B cell (primary cell): ENCODE measurements around the gene ACTR6. TPM values are rescaled to one million over a fixed set of nuclear protein-coding genes. Genes with fewer than 3 reads are reported as not detected.

Experiments
- ATAC-seq: fragments of 200-7000 bp; cut with Tn5 transposase; one replicate; pipeline ENCODE4 v1.10.0; 2021; ENCODE audit warnings: low read depth, mild to moderate bottlenecking, moderate number of reproducible peaks, moderate library complexity
- CTCF ChIA-PET: fragments of 350-600 bp; sonication (Branson Sonifier 250); formaldehyde crosslinking; loops from one replicate; lab custom pipeline; 2021; ENCODE audit warnings: antibody characterized with exemption, inconsistent platforms; lab: Charles Lee
- POLR2A ChIA-PET: fragments of 350-600 bp; sonication (Branson Sonifier 250); formaldehyde crosslinking; loops from one replicate; lab custom pipeline; 2021; ENCODE audit warnings: antibody characterized with exemption; lab: Charles Lee
- DNase-seq: peaks from one replicate; pipeline ENCODE4 v3.0.0; 2013
- H2AFZ ChIP-seq: 2 replicates; pipeline ENCODE4 v1.6.1; 2012; ENCODE audit warnings: mild to moderate bottlenecking, low read depth, low read length; ENCODE audit not compliant: insufficient read depth, poor library complexity, severe bottlenecking
- H3K27ac ChIP-seq, 2 donors: 1 replicate in 1 of 2; 2 replicates in 1 of 2; pipeline ENCODE4 v1.5.1; 2012 to 2013; ENCODE audit warnings: low read length in 2 of 2, mild to moderate bottlenecking in 2 of 2, moderate library complexity in 1 of 2
- H3K27me3 ChIP-seq, 4 experiments: fragments of 200-600 bp in 1 of 4; sonication (generic) in 1 of 4; replicated peaks in 1 of 4; 1 replicate in 2 of 4; 2 replicates in 2 of 4; pipeline versions ENCODE4 v1.6.1 to v1.7.0; 2013 to 2016; ENCODE audit warnings: low read length in 3 of 4, mild to moderate bottlenecking in 2 of 4, mixed read lengths in 1 of 4, moderate library complexity in 1 of 4; ENCODE audit not compliant: insufficient read depth in 4 of 4, control insufficient read depth in 3 of 4; ENCODE audit errors: control extremely low read depth in 1 of 4
- H3K36me3 ChIP-seq, 2 experiments: replicated peaks in 1 of 2; 1 replicate in 1 of 2; 2 replicates in 1 of 2; pipeline versions ENCODE4 v1.6.1 to v1.7.1; 2013; ENCODE audit warnings: low read length in 1 of 2; ENCODE audit not compliant: insufficient read depth in 2 of 2, control insufficient read depth in 1 of 2; ENCODE audit errors: control extremely low read depth in 1 of 2, extremely low read depth in 1 of 2
- H3K4me1 ChIP-seq, 2 donors: fragments of 200-600 bp in 1 of 2; sonication (generic) in 1 of 2; 1 replicate in 1 of 2; 2 replicates in 1 of 2; pipeline versions ENCODE4 v1.5.1 to v1.6.1; 2013 to 2017; ENCODE audit warnings: low read length in 2 of 2; ENCODE audit not compliant: control insufficient read depth in 2 of 2, insufficient read depth in 2 of 2
- H3K4me2 ChIP-seq: replicated peaks from 2 replicates; pipeline ENCODE3; 2012; ENCODE audit warnings: mild to moderate bottlenecking, low read depth, low read length; ENCODE audit not compliant: poor library complexity, severe bottlenecking
- H3K4me3 ChIP-seq, 5 experiments: fragments of 200-600 bp in 1 of 5; sonication (generic) in 1 of 5; 1 replicate in 3 of 5; 2 replicates in 2 of 5; pipeline versions ENCODE4 v1.5.1 to v1.7.0; 2011 to 2016; ENCODE audit warnings: low read length in 4 of 5, mild to moderate bottlenecking in 4 of 5, low read depth in 2 of 5, control low read depth in 1 of 5, moderate library complexity in 1 of 5; ENCODE audit not compliant: insufficient read depth in 1 of 5; ENCODE audit errors: control extremely low read depth in 1 of 5, extremely low read depth in 1 of 5
- H3K79me2 ChIP-seq: fragments of 200-600 bp; sonication (generic); one replicate; pipeline ENCODE4 v1.6.0; 2016; ENCODE audit warnings: low read length; ENCODE audit not compliant: control insufficient read depth, insufficient read depth
- H3K9ac ChIP-seq: fragments of 200-600 bp; sonication (generic); 2 replicates; pipeline ENCODE4 v1.6.1; 2017; ENCODE audit warnings: mild to moderate bottlenecking, low read length, moderate library complexity
- H3K9me3 ChIP-seq, 3 donors: one replicate each; pipeline versions ENCODE4 v1.6.1 to v1.7.1; 2013; ENCODE audit warnings: low read length in 2 of 3; ENCODE audit not compliant: control insufficient read depth in 2 of 3, insufficient read depth in 1 of 3; ENCODE audit errors: control extremely low read depth in 1 of 3
- H4K20me1 ChIP-seq: 2 replicates; pipeline ENCODE4 v1.6.0; 2012; ENCODE audit warnings: mild to moderate bottlenecking, low read length; ENCODE audit not compliant: insufficient read depth, control insufficient read depth, poor library complexity, severe bottlenecking
- H3K27ac Mint-ChIP-seq: one replicate; pipeline ENCODE4 v1.8.0; 2021; ENCODE audit warnings: mixed read lengths
- H3K27me3 Mint-ChIP-seq: one replicate; pipeline ENCODE4 v1.8.0; 2021; ENCODE audit warnings: mixed read lengths
- H3K4me1 Mint-ChIP-seq: one replicate; pipeline ENCODE4 v1.8.0; 2021; ENCODE audit warnings: mixed read lengths
- H3K4me3 Mint-ChIP-seq: one replicate; pipeline ENCODE4 v1.8.0; 2021; ENCODE audit warnings: mixed read lengths
- H3K9me3 Mint-ChIP-seq: one replicate; pipeline ENCODE4 v1.8.0; 2022; ENCODE audit warnings: mixed read lengths; ENCODE audit not compliant: insufficient read depth
- CTCF ChIP-seq: fragments of 200-600 bp; IDR thresholded peaks from one replicate; pipeline ENCODE4 v1.8.0; 2022; ENCODE audit warnings: antibody characterized with exemption, mild to moderate bottlenecking
- EZH2 ChIP-seq: IDR thresholded peaks from 2 replicates; pipeline ENCODE4 v1.6.1; 2012; ENCODE audit warnings: borderline replicate concordance, low read depth, mild to moderate bottlenecking, moderate library complexity, low read length; ENCODE audit not compliant: insufficient read depth, poor library complexity, severe bottlenecking
- WGBS: methylation state at CpG from one replicate; pipeline ENCODE4 v1.1.5; 2013; ENCODE audit warnings: missing lambda C conversion rate; ENCODE audit not compliant: insufficient coverage; 5-methylcytosine and 5-hydroxymethylcytosine counted together
- intact Hi-C: fragments of 100-400 bp; cut with micrococcal nuclease; formaldehyde crosslinking; loops from one replicate; pipeline ENCODE4 v1.10.0; 2022
- polyA plus RNA-seq: library from polyadenylated mRNA; depleted of rRNA; stranded (reverse); fragments of >200 nt; gene quantifications from 2 replicates; pipeline ENCODE4 v1.2.3, GENCODE V29; 2012
- total RNA-seq, 2 donors: library from RNA; stranded (reverse); fragments of 120-200 nt in 1 of 2; gene quantifications; 1 replicate in 1 of 2; 2 replicates in 1 of 2; pipeline versions ENCODE4 v1.2.3 to v1.2.4, GENCODE V29; 2013 to 2022

The ACTR6 gene
- total and polyA plus RNA-seq, 2 donors (not counting 1 experiment from before 2014, with no cell fraction given) = 10.1 to 30.8 TPM

GRCh38 chr12:100158535-100158934 is 42.1 kb upstream of the ACTR6 start:
- ChIA-PET POLR2A (no interaction called here), CTCF (interaction anchor here (1.8 kb wide), 1 partner anchor 15 kb away, joined by 4 read pairs; no protein-coding TSS in a partner anchor)
- no peak for TF ChIP-seq EZH2
- no peak for TF ChIP-seq CTCF

DNA sequence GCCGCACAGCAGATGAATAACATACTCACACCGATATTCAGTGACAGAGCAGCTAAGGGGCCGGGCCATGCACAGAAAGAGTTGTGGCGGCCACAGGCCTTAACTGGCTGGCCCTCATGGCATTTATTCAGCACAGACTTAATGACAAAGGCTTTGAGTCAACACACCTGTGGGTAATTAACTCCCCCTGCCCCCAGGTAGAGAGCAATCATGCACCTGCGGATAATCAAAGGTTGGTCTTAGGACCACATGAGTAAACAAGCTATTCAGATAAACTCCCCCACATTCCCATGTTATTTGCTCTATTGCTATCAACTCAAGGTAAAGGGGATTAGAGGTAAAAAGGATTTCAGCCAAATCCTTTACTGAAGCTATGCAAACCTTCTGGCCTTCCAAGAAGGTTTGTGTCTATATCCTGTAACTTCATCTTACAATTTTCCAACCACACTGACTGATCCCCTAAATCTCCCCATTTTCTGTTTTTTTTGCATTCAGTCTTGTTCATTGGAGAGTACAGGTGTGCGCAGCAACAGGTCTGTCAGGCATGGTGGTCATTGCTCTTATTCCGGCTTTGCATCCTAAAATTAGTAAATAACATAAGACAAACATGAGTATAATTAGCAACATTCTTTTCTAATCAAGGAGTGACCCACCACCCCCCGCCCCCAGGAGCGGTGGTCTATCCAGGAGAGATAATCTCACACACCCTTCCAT is 41.1 kb upstream of the ACTR6 start:
- Histone ChIP-seq H4K20me1 (no peaks in the 10 kb centered on the region), H3K36me3 (no peaks in the 10 kb centered on the region), H3K9me3 (no peaks in the 10 kb centered on the region), H3K79me2 (no peaks in the 10 kb centered on the region), H3K4me3 (no peak overlapping the region), H3K27ac (no peak overlapping the region), H3K4me2 (no peak overlapping the region), H3K27me3 (no peaks in the 10 kb centered on the region), H2AFZ (no peak overlapping the region), H3K4me1 (peaks cover 8 to 14% of the 10 kb centered on the region in 2 donors), H3K9ac (no peak overlapping the region)
- ChIA-PET POLR2A (no interaction called here), CTCF (interaction anchor here (1.8 kb wide), 1 partner anchor 16 kb away, joined by 4 read pairs; no protein-coding TSS in a partner anchor)
- no peak for TF ChIP-seq CTCF
- TF ChIP-seq EZH2 = no peak
- no peaks in the 10 kb centered on the region for H3K27me3 Mint-ChIP-seq
- peaks cover 13% of the 10 kb centered on the region for H3K4me1 Mint-ChIP-seq
- no peak overlapping the region for H3K4me3 Mint-ChIP-seq
- H3K9me3 Mint-ChIP-seq = no peaks in the 10 kb centered on the region
- DNase-seq (no peak), ATAC-seq (no peak)
- no peak overlapping the region for H3K27ac Mint-ChIP-seq
- intact Hi-C loops = loop anchor here (5.0 to 10.0 kb wide), 2 partner anchors 38 to 395 kb away; no protein-coding TSS in a partner anchor
- WGBS = 95% methylated on average over 4 of the region's 9 CpGs

More at GRCh38 chr12:100158535-100158934, 42.1 kb upstream of the ACTR6 start:
- Histone ChIP-seq H3K4me3 (no peak overlapping the region), H4K20me1 (no peaks in the 10 kb centered on the region), H3K9ac (no peak overlapping the region), H3K79me2 (no peaks in the 10 kb centered on the region), H3K4me1 (peaks cover 2 to 6% of the 10 kb centered on the region in 2 donors), H3K36me3 (no peaks in the 10 kb centered on the region), H2AFZ (no peak overlapping the region), H3K27me3 (no peaks in the 10 kb centered on the region), H3K9me3 (no peaks in the 10 kb centered on the region), H3K4me2 (no peak overlapping the region), H3K27ac (no peak overlapping the region)
- Mint-ChIP-seq H3K27ac (no peak overlapping the region), H3K27me3 (no peaks in the 10 kb centered on the region), H3K9me3 (no peaks in the 10 kb centered on the region), H3K4me1 (peaks cover 5% of the 10 kb centered on the region), H3K4me3 (no peak overlapping the region)
- 88% methylated on average over 3 of the region's 4 CpGs for WGBS
- ATAC-seq (no peak), DNase-seq (no peak)
- intact Hi-C loops = loop anchor here (10.0 kb wide), 1 partner anchor 396 kb away; no protein-coding TSS in a partner anchor
